Endothelial cell of umbilical vein (primary cell): Measurements from ENCODE around the gene PXMP2. TPM values are rescaled to one million over a fixed set of nuclear protein-coding genes. Genes with fewer than 3 reads are reported as not detected.

Source experiments
- BruUV-seq: library from RNA; stranded (reverse); fragments of 400-500 nt; replicated peaks from 2 replicates; lab custom pipeline; 2021; lab: Mats Ljungman, UMichigan
- CTCF ChIA-PET: fragments of 300-600, 350-600 bp; sonication (Branson Sonifier 250); formaldehyde crosslinking; loops from one replicate; lab custom pipeline; 2021; ENCODE audit warnings: antibody characterized with exemption, inconsistent platforms; lab: Charles Lee
- POLR2A ChIA-PET: fragments of 300-600, 350-600 bp; sonication (Branson Sonifier 250); formaldehyde crosslinking; loops from one replicate; lab custom pipeline; 2021; ENCODE audit warnings: antibody characterized with exemption, inconsistent platforms; lab: Charles Lee
- DNase-seq: peaks from one replicate; pipeline ENCODE4 v3.0.0-alpha.2; 2011; ENCODE audit warnings: low read depth, low spot score
- FAIRE-seq: peaks from 2 replicates; lab custom pipeline; 2011; peaks lifted over from hg19 to GRCh38; lab: Jason Lieb, UNC
- H2AFZ ChIP-seq: 2 replicates; pipeline ENCODE4 v1.6.0; 2012; ENCODE audit warnings: low read depth, low read length, control low read depth, inconsistent platforms
- H3K27ac ChIP-seq: 2 replicates; pipeline ENCODE4 v1.5.1; 2011; ENCODE audit warnings: low read depth, mild to moderate bottlenecking, control low read depth, low read length, moderate library complexity; ENCODE audit not compliant: insufficient read depth
- H3K27me3 ChIP-seq, 2 experiments: 2 replicates each; pipeline versions ENCODE4 v1.6.0 to v1.6.1; 2011; ENCODE audit warnings: low read length in 2 of 2, mixed read lengths in 1 of 2; ENCODE audit not compliant: control insufficient read depth in 2 of 2, insufficient read depth in 2 of 2
- H3K36me3 ChIP-seq, 2 experiments: 2 replicates in 1 of 2; 3 replicates in 1 of 2; pipeline ENCODE4 v1.5.1; 2011; ENCODE audit warnings: low read length in 2 of 2, mild to moderate bottlenecking in 1 of 2, moderate library complexity in 1 of 2; ENCODE audit not compliant: control insufficient read depth in 2 of 2, insufficient read depth in 2 of 2; ENCODE audit errors: extremely low read depth in 1 of 2
- H3K4me1 ChIP-seq: 3 replicates; pipeline ENCODE4 v1.5.1; 2011; ENCODE audit warnings: mild to moderate bottlenecking, low read length; ENCODE audit not compliant: control insufficient read depth, insufficient read depth; ENCODE audit errors: extremely low read depth
- H3K4me2 ChIP-seq: 2 replicates; pipeline ENCODE4 v1.6.1; 2011; ENCODE audit warnings: low read length, control low read depth, mixed read lengths; ENCODE audit not compliant: insufficient read depth
- H3K4me3 ChIP-seq, 3 experiments: fragments of 200-600 bp in 1 of 3; sonication (generic), shearing (Covaris generic) in 1 of 3; replicated peaks in 1 of 3; 2 replicates each; pipeline ENCODE4 v1.5.1; 2011 to 2016; ENCODE audit warnings: control low read depth in 3 of 3, low read length in 3 of 3, mild to moderate bottlenecking in 2 of 3, inconsistent platforms in 1 of 3, low read depth in 1 of 3, moderate library complexity in 1 of 3; ENCODE audit not compliant: insufficient read depth in 1 of 3
- H3K79me2 ChIP-seq: 2 replicates; pipeline ENCODE4 v1.6.0; 2012; ENCODE audit warnings: low read length, inconsistent platforms; ENCODE audit not compliant: control insufficient read depth, insufficient read depth
- H3K9ac ChIP-seq: replicated peaks from 2 replicates; pipeline ENCODE3; 2011; ENCODE audit warnings: low read length, control low read depth; ENCODE audit not compliant: insufficient read depth; ENCODE audit errors: extremely low read depth
- H3K9me1 ChIP-seq: replicated peaks from 3 replicates; pipeline ENCODE4 v1.6.0; 2011; ENCODE audit warnings: mild to moderate bottlenecking, low read length; ENCODE audit not compliant: control insufficient read depth, insufficient read depth; ENCODE audit errors: extremely low read depth
- H3K9me3 ChIP-seq: replicated peaks from 2 replicates; pipeline ENCODE4 v1.5.1; 2012; ENCODE audit warnings: low read length, inconsistent platforms; ENCODE audit not compliant: control insufficient read depth, insufficient read depth
- H4K20me1 ChIP-seq: replicated peaks from 2 replicates; pipeline ENCODE3; 2011; ENCODE audit warnings: mild to moderate bottlenecking, low read length; ENCODE audit not compliant: control insufficient read depth, insufficient read depth; ENCODE audit errors: extremely low read depth
- CTCF ChIP-seq, 2 donors: IDR thresholded peaks; 1 replicate in 1 of 2; 2 replicates in 1 of 2; pipeline ENCODE4 v1.5.1; 2011; ENCODE audit warnings: low read length in 2 of 2, mild to moderate bottlenecking in 2 of 2, moderate library complexity in 2 of 2, control low read depth in 1 of 2, inconsistent platforms in 1 of 2, low read depth in 1 of 2; ENCODE audit not compliant: insufficient read depth in 1 of 2; ENCODE audit errors: extremely low read depth in 1 of 2
- EZH2 ChIP-seq: IDR thresholded peaks from 2 replicates; pipeline ENCODE4 v1.6.1; 2012; ENCODE audit warnings: borderline replicate concordance, low read depth, mild to moderate bottlenecking, moderate library complexity, low read length, inconsistent platforms; ENCODE audit not compliant: severe bottlenecking
- FOS ChIP-seq: IDR thresholded peaks from 2 replicates; pipeline ENCODE4 v1.6.1; 2011; ENCODE audit warnings: mild to moderate bottlenecking, low read length, moderate library complexity, borderline replicate concordance; ENCODE audit not compliant: insufficient read depth
- GATA2 ChIP-seq: IDR thresholded peaks from 2 replicates; pipeline ENCODE4 v1.7.0; 2011; ENCODE audit warnings: low read depth, mild to moderate bottlenecking, moderate library complexity, mixed read lengths, low read length; ENCODE audit not compliant: insufficient read length, insufficient read depth
- JUN ChIP-seq: IDR thresholded peaks from 2 replicates; pipeline ENCODE4 v1.6.1; 2011; ENCODE audit warnings: borderline replicate concordance, low read depth; ENCODE audit not compliant: insufficient read length, insufficient read depth
- MAX ChIP-seq: IDR thresholded peaks from 2 replicates; pipeline ENCODE4 v1.6.1; 2011; ENCODE audit not compliant: insufficient read depth, insufficient read length
- MYC ChIP-seq: IDR thresholded peaks from one replicate; pipeline ENCODE4 v1.6.1; 2011; ENCODE audit warnings: mild to moderate bottlenecking, low read depth, low read length
- POLR2A ChIP-seq: IDR thresholded peaks from 2 replicates; pipeline ENCODE4 v1.6.1; 2012; ENCODE audit warnings: low read depth, mild to moderate bottlenecking, control low read depth, low read length
- POLR2AphosphoS5 ChIP-seq: IDR thresholded peaks from 2 replicates; pipeline ENCODE4 v1.6.1; 2012; ENCODE audit warnings: low read depth, mild to moderate bottlenecking, control low read depth, low read length, moderate library complexity; ENCODE audit not compliant: insufficient read depth
- dilution Hi-C: fragments of 300-500 bp; cut with MboI; formaldehyde crosslinking; loops from one replicate; pipeline ENCODE4 v1.15.0; 2019; ENCODE audit warnings: low sequenced_read_pairs; ENCODE audit not compliant: extremely low pct_ligation_motif_present
- intact Hi-C: fragments of 100-400 bp; cut with micrococcal nuclease; formaldehyde crosslinking; loops from one replicate; pipeline ENCODE4 v1.10.0; 2022
- polyA plus RNA-seq, 4 experiments: library from polyadenylated mRNA; depleted of rRNA in 3 of 4; stranded (reverse) in 3 of 4; unstranded in 1 of 4; fragments of >200 nt; gene quantifications; 2 replicates each; pipeline versions ENCODE4 v1.2.1 to v1.2.3, GENCODE V29; 2011 to 2012; ENCODE audit warnings: missing spikeins in 1 of 4
- total RNA-seq: library from RNA; stranded (reverse); gene quantifications from 2 replicates; pipeline ENCODE4 v1.2.3, GENCODE V29; 2021

The PXMP2 gene
- total and polyA plus RNA-seq, 2 donors (not counting 3 experiments of a cell fraction or from before 2014, with no cell fraction given), result 24.0 to 31.5 TPM

GRCh38 chr12:132698341-132698740 lies 11.0 kb downstream of the PXMP2 start:
- no peak for TF ChIP-seq GATA2
- no peak for TF ChIP-seq MYC
- no peak for TF ChIP-seq CTCF (IDR thresholded peaks at IDR 0.05; ENCODE audit: extremely low read depth in 1 of 2, insufficient read depth in 1 of 2, low read depth in 1 of 2, low read length in 2 of 2)
- TF ChIP-seq EZH2, result no peak
- no peak for TF ChIP-seq POLR2A
- TF ChIP-seq MAX, result no peak
- no peak for TF ChIP-seq JUN
- no peak for TF ChIP-seq POLR2AphosphoS5
- TF ChIP-seq FOS, result no peak

More at GRCh38 chr12:132698341-132698740, 11.0 kb downstream of the PXMP2 start:
- BruUV-seq, result no TSS peak
- Histone ChIP-seq H3K4me3 (no peak overlapping the region), H3K9me3 (no peaks in the 10 kb centered on the region), H3K4me1 (no peaks in the 10 kb centered on the region), H3K4me2 (no peak overlapping the region), H3K9ac (no peak overlapping the region), H4K20me1 (no peaks in the 10 kb centered on the region), H2AFZ (no peak overlapping the region), H3K79me2 (no peaks in the 10 kb centered on the region), H3K36me3 (peaks cover 2 to 17% of the 10 kb centered on the region in 2 experiments), H3K9me1 (no peaks in the 10 kb centered on the region), H3K27ac (no peak overlapping the region), H3K27me3 (no peaks in the 10 kb centered on the region)
- FAIRE-seq (no peak), DNase-seq (no peak)
- dilution Hi-C loops, result no loop called here
- ChIA-PET POLR2A (no interaction called here), CTCF (no interaction called here)
- intact Hi-C loops, result no loop called here
